CD14-positive monocyte (primary cell): ENCODE data around the gene CWC27. TPM values are rescaled to one million over a fixed set of nuclear protein-coding genes. Genes with fewer than 3 reads are reported as not detected.

ENCODE experiments used
- DNase-seq, 3 donors: peaks; one replicate each; pipeline ENCODE4 v3.0.0-alpha.2; 2011 to 2022
- H2AFZ ChIP-seq: 2 replicates; pipeline ENCODE4 v1.6.0; 2012; ENCODE audit warnings: mild to moderate bottlenecking, low read depth, low read length, inconsistent platforms; ENCODE audit not compliant: insufficient read depth, poor library complexity, severe bottlenecking
- H3K27ac ChIP-seq, 2 donors: 1 replicate in 1 of 2; 2 replicates in 1 of 2; pipeline ENCODE4 v1.5.1; 2012 to 2013; ENCODE audit warnings: low read length in 2 of 2, control low read depth in 1 of 2, inconsistent platforms in 1 of 2, low read depth in 1 of 2, mild to moderate bottlenecking in 1 of 2
- H3K27me3 ChIP-seq, 2 donors: one replicate each; pipeline versions ENCODE4 v1.6.0 to v1.6.1; 2011 to 2013; ENCODE audit warnings: low read length in 2 of 2; ENCODE audit not compliant: control insufficient read depth in 2 of 2, insufficient read depth in 2 of 2
- H3K36me3 ChIP-seq, 2 donors: replicated peaks in 1 of 2; 1 replicate in 1 of 2; 2 replicates in 1 of 2; pipeline versions ENCODE4 v1.5.1 to v1.6.1; 2012 to 2013; ENCODE audit warnings: low read length in 2 of 2, control low read depth in 1 of 2, inconsistent platforms in 1 of 2, mild to moderate bottlenecking in 1 of 2; ENCODE audit not compliant: insufficient read depth in 2 of 2, control insufficient read depth in 1 of 2
- H3K4me1 ChIP-seq, 2 donors: 1 replicate in 1 of 2; 2 replicates in 1 of 2; pipeline versions ENCODE4 v1.5.1 to v1.6.1; 2012 to 2013; ENCODE audit warnings: low read length in 2 of 2, control low read depth in 1 of 2, inconsistent platforms in 1 of 2, mild to moderate bottlenecking in 1 of 2, moderate library complexity in 1 of 2; ENCODE audit not compliant: insufficient read depth in 2 of 2, control insufficient read depth in 1 of 2
- H3K4me2 ChIP-seq: replicated peaks from 2 replicates; pipeline ENCODE3; 2012; ENCODE audit warnings: low read length, moderate library complexity, mild to moderate bottlenecking; ENCODE audit not compliant: poor library complexity, severe bottlenecking; ENCODE audit errors: extremely low read depth
- H3K4me3 ChIP-seq, 3 experiments: fragments of 200-600 bp in 1 of 3; sonication (generic) in 1 of 3; replicated peaks in 1 of 3; 1 replicate in 2 of 3; 2 replicates in 1 of 3; pipeline ENCODE4 v1.5.1; 2011 to 2013; ENCODE audit warnings: low read length in 3 of 3, mild to moderate bottlenecking in 3 of 3, control low read depth in 2 of 3, low read depth in 2 of 3, inconsistent platforms in 1 of 3, moderate library complexity in 1 of 3
- H3K79me2 ChIP-seq: 2 replicates; pipeline ENCODE4 v1.6.0; 2012; ENCODE audit warnings: mild to moderate bottlenecking, control low read depth, inconsistent platforms, low read length, moderate library complexity; ENCODE audit not compliant: insufficient read depth
- H3K9ac ChIP-seq: 2 replicates; pipeline ENCODE4 v1.6.0; 2017; ENCODE audit warnings: low read length, mild to moderate bottlenecking; ENCODE audit not compliant: insufficient read depth, poor library complexity, severe bottlenecking
- H3K9me3 ChIP-seq, 2 donors: replicated peaks in 1 of 2; 1 replicate in 1 of 2; 2 replicates in 1 of 2; pipeline versions ENCODE4 v1.5.1 to v1.6.1; 2012 to 2013; ENCODE audit warnings: low read length in 2 of 2, control low read depth in 1 of 2; ENCODE audit not compliant: control insufficient read depth in 1 of 2, insufficient read depth in 1 of 2
- H4K20me1 ChIP-seq: 2 replicates; pipeline ENCODE4 v1.6.0; 2012; ENCODE audit warnings: mild to moderate bottlenecking, low read length, control low read depth, moderate library complexity; ENCODE audit not compliant: insufficient read depth
- H3K27ac Mint-ChIP-seq, 7 donors: one replicate each; pipeline ENCODE4 v1.8.0; 2020; ENCODE audit warnings: mild to moderate bottlenecking in 7 of 7, mixed read lengths in 7 of 7, moderate library complexity in 6 of 7, inconsistent platforms in 2 of 7
- H3K27me3 Mint-ChIP-seq, 3 donors: one replicate each; pipeline ENCODE4 v1.8.0; 2021 to 2022; ENCODE audit warnings: low read depth in 3 of 3, mild to moderate bottlenecking in 3 of 3, mixed read lengths in 3 of 3, moderate library complexity in 3 of 3, inconsistent platforms in 1 of 3
- H3K36me3 Mint-ChIP-seq, 2 donors: one replicate each; pipeline ENCODE4 v1.8.0; 2020; ENCODE audit warnings: mixed read lengths in 2 of 2, inconsistent platforms in 1 of 2, mild to moderate bottlenecking in 1 of 2
- H3K4me1 Mint-ChIP-seq: one replicate; pipeline ENCODE4 v1.8.0; 2020; ENCODE audit warnings: mild to moderate bottlenecking, mixed read lengths
- H3K4me3 Mint-ChIP-seq, 2 donors: one replicate each; pipeline ENCODE4 v1.8.0; 2020; ENCODE audit warnings: mild to moderate bottlenecking in 2 of 2, mixed read lengths in 2 of 2, moderate library complexity in 1 of 2
- H3K9me3 Mint-ChIP-seq, 7 donors: one replicate each; pipeline ENCODE4 v1.8.0; 2020 to 2022; ENCODE audit warnings: mixed read lengths in 7 of 7, mild to moderate bottlenecking in 6 of 7, moderate library complexity in 6 of 7, inconsistent platforms in 2 of 7
- CTCF ChIP-seq: fragments of 200-600 bp; IDR thresholded peaks from one replicate; pipeline ENCODE4 v1.8.0; 2022; ENCODE audit warnings: antibody characterized with exemption, mild to moderate bottlenecking
- WGBS: methylation state at CpG from one replicate; pipeline ENCODE4 v1.1.5; 2013; ENCODE audit warnings: missing lambda C conversion rate; ENCODE audit not compliant: insufficient coverage; 5-methylcytosine and 5-hydroxymethylcytosine counted together
- intact Hi-C, 2 donors: fragments of 100-400 bp; cut with micrococcal nuclease; formaldehyde crosslinking; loops; one replicate each; pipeline versions ENCODE4 v1.15.0 to v1.15.1; 2023
- polyA plus RNA-seq, 3 donors: library from polyadenylated mRNA; depleted of rRNA in 1 of 3; unstranded in 2 of 3; stranded (reverse) in 1 of 3; fragments of 300-500 nt in 2 of 3; fragments of >200 nt in 1 of 3; fragmentation: Illumina TruSeq in 2 of 3; gene quantifications; 1 replicate in 2 of 3; 2 replicates in 1 of 3; pipeline ENCODE4 v1.2.3, GENCODE V29; 2012 to 2021

The CWC27 gene
- polyA plus RNA-seq, 3 donors = 6.6 to 18.9 (median 14.5) TPM

- Histone ChIP-seq H3K4me3 (no peak overlapping the region), H2AFZ (no peak overlapping the region), H3K79me2 (no peaks in the 10 kb centered on the region), H3K36me3 (peaks cover 29 to 59% of the 10 kb centered on the region in 2 donors), H3K9me3 (no peaks in the 10 kb centered on the region), H3K9ac (no peak overlapping the region), H3K4me2 (no peak overlapping the region), H3K4me1 (no peaks in the 10 kb centered on the region), H3K27ac (no peak overlapping the region), H4K20me1 (peaks cover 25% of the 10 kb centered on the region), H3K27me3 (no peaks in the 10 kb centered on the region)
- Mint-ChIP-seq H3K4me1 (no peaks in the 10 kb centered on the region), H3K9me3 (no peaks in the 10 kb centered on the region), H3K27ac (no peak overlapping the region), H3K4me3 (no peak overlapping the region), H3K36me3 (peaks cover 32 to 49% of the 10 kb centered on the region in 2 donors), H3K27me3 (no peaks in the 10 kb centered on the region)
- DNase-seq = no peak
- intact Hi-C loops = no loop called here
- TF ChIP-seq CTCF = no peak
Measured at GRCh38 chr5:64742821-64743220, 25.9 kb upstream of the CWC27 start.

GRCh38 chr5:64744914-64745313 lies 23.8 kb upstream of the CWC27 start:
- no peak for TF ChIP-seq CTCF
- peak overlapping the region in 2 of 7 donors; percentile 53 to 66 for H3K27ac Mint-ChIP-seq
- H3K9me3 ChIP-seq = no peaks in the 10 kb centered on the region
- no peak overlapping the region for H3K4me3 Mint-ChIP-seq
- no peaks in the 10 kb centered on the region for H3K4me1 ChIP-seq
- no peak for DNase-seq
- WGBS = no CpG with 5 or more reads among the region's 1 CpG
- H3K36me3 Mint-ChIP-seq = peaks cover 23 to 38% of the 10 kb centered on the region in 2 donors
- H3K27ac ChIP-seq = no peak overlapping the region
- H3K9ac ChIP-seq = no peak overlapping the region
- H3K4me3 ChIP-seq = no peak overlapping the region
- H3K9me3 Mint-ChIP-seq = no peaks in the 10 kb centered on the region
- H3K36me3 ChIP-seq = peaks cover 10 to 39% of the 10 kb centered on the region in 2 donors
- no peak overlapping the region for H2AFZ ChIP-seq
- H3K4me1 Mint-ChIP-seq = no peaks in the 10 kb centered on the region
- intact Hi-C loops = no loop called here
- no peaks in the 10 kb centered on the region for H3K79me2 ChIP-seq
- H4K20me1 ChIP-seq = peaks cover 28% of the 10 kb centered on the region
- no peak overlapping the region for H3K4me2 ChIP-seq
- H3K27me3 Mint-ChIP-seq = no peaks in the 10 kb centered on the region
- H3K27me3 ChIP-seq = no peaks in the 10 kb centered on the region
